GM18520 (cell line): ENCODE measurements around the gene ZNF549.
"Not testable (repeated sequence)": the region's sequence is repeated elsewhere in the genome, so short reads cannot be mapped to it uniquely, and the experiment has no call there.

Source experiments
- ATAC-seq: cut with Tn5 transposase; IDR thresholded peaks from one replicate; pipeline ENCODE4 v1.9.1; 2021; ENCODE audit not compliant: unreplicated experiment

ZNF549 gene

DNA sequence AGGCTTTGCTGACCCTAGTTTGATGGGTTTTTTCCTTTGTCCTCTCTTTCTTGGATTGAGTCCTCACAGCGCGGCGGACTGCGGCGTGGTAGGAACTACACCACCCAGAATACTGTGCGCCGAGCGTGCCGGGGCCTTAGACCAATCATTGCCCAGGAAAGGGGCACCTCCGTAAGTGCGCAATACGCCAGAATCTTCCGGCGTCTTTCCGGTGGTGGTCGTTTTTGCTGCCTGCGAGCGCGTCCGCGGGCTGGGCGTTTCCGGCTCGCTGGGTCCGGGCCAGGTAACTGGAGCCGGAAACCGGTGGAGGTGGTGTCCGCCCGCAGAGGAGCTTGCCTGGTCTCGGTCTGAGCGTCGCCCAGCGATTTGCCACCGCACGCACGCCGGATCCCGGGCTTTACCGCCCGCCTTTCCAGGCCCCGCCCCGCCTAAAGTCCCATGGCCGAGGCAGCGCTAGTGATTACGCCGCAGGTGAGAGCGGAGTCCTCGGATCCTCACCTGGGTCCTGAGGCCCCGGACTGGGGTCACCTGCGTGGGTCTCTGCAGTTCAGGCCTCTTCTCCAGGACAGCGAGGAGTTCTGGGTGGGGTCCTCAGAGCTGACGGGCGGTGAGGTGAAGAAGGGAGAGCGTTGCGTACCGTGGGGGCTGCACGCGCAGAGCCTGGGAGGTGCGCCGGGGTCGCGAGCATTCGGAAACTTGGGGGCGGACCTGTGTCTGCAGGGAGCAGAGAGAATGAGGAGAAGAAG is at the start of gene ZNF549:
TSS of gene ZNF549 (plus strand) at position 221 of the 746 bp plus-strand sequence. CDS start at position 439, 218 bp downstream.
- peak; percentile 84 for ATAC-seq

GRCh38 chr19:57487477-57488298 is 39.5 kb upstream of the ZNF549 start, which contains the start of gene ZNF419:
Gene ZNF419 (plus strand): TSS chr19:57487750. CDS start chr19:57487951, 201 bp downstream.
- peak; percentile 95 for ATAC-seq

DNA sequence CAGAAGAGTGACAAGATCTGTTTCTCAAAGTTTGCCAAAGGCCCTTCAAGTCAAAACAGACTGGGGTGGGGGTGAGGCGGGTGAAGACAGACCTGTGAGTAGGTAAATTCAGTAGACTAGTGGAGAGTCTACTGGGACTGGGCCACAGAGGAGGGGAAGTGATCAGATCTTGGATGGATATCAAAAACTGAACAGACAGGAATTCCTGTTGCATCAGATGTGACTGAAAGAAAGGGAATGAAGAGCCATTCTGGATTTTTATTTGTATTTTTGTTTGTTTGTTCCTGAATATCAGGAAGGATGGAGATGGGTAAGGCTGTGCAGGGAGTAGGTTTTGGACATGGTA is 38.9 kb upstream of the ZNF549 start:
- not testable (repeated sequence) for ATAC-seq

DNA sequence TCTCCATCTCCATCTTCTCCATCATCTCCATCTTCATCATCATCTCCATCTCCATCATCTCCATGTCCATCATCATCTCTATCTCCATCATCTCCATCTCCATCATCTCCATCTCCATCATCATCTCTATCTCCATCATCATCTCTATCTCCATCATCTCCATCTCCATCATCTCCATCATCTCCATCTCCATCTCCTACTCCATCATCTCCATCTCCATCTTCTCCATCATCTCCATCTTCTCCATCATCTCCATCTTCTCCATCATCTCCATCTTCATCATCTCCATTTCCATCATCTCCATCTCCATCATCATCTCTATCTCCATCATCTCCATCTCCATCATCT is 27.9 kb upstream of the ZNF549 start:
- not testable (repeated sequence) for ATAC-seq

GRCh38 chr19:57499680-57500395 is 27.3 kb upstream of the ZNF549 start, which contains the start of gene ZNF773:
Gene ZNF773 (plus strand): TSS chr19:57499938. CDS start chr19:57500081, 143 bp downstream.
- ATAC-seq: peak; percentile 99

GRCh38 chr19:57500400-57500799 is 26.8 kb upstream of the ZNF549 start:
- ATAC-seq: not testable (repeated sequence)

GRCh38 chr19:57506163-57506562 is 21.0 kb upstream of the ZNF549 start:
- no peak for ATAC-seq

DNA sequence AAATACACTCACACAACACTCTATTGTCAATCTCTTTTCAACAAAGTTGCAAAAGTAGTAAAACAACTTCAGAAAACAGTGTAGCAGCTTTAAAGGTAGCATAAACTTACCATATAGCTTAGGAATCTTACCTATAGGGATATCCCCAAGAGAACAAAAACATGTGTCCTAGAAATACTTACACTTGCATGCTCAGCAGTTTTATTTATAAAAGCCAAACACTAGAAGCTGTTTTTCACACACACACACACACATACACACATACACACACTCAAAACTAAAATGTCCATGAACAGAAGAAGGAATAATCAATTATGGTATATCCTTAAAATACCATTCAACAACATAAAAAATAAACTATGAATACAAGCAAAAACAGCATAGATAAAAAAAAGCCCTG is 15.7 kb upstream of the ZNF549 start:
- ATAC-seq: no peak

DNA sequence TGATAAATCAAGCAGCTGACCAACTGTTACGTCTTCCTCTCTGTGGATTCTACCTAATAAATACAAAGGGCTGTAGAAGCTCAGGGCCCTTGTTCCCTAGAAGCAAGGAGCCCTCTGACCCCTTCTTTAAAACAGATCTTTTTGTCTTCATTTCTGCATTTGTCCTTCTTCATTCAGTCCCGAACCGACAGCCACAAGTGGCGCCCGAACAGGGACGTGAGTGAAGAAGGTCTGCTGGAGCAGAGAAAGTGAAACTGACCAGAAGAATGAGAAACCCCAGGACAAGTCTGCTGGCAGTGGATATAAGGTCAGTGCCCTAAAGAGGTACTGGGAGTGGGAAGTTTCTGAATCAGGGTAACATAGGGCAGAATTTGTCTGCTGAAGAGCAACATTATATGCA is 14.3 kb upstream of the ZNF549 start:
- ATAC-seq: no peak

GRCh38 chr19:57515255-57515654 is 11.9 kb upstream of the ZNF549 start:
- ATAC-seq: no peak

GRCh38 chr19:57518021-57518420 is 9.1 kb upstream of the ZNF549 start:
- not testable (repeated sequence) for ATAC-seq

- no peak for ATAC-seq
Measured at GRCh38 chr19:57537953-57538547, 10.9 kb downstream of the ZNF549 start.

GRCh38 chr19:57546513-57546912 is 19.4 kb downstream of the ZNF549 start:
- no peak for ATAC-seq

DNA sequence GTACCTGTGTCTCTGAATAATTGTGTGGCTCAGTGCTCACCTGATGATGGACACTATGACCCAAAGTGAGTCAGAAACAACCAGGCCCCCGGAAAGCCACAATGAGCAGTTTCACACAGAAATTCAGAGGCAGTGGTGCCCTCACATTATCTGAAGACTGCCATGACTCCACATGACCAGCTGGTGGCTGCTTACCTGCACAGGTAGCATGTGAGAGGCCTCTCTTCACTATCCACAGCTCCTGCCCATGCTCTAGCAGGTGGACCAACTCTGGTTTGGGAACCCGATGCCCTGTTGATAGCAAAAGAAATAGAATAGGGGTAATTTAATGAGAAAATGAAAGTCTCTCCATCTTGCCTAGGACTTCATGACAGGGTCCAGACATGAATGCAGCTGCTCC is 25.3 kb downstream of the ZNF549 start:
- ATAC-seq: no peak

GRCh38 chr19:57557659-57558058 is 30.5 kb downstream of the ZNF549 start:
- ATAC-seq: no peak

DNA sequence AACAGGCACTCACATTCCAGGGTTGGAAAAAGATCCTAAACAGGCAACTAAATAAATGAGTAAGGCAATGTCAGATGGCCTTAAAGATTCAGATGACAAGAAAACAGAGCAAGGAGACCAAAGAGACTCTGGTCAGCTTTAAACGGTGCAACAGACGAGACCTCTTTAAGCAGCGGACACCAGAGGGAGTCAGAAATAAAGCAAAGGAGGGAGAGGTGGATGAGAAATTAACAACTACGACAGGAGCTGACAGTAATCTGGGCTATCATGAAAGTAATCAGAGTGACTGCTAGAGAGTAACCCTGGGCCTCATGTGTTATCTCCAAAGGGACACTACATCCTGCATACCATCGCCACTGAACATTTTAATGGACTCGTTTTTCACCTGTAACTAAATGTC is 31.4 kb downstream of the ZNF549 start:
- no peak for ATAC-seq

DNA sequence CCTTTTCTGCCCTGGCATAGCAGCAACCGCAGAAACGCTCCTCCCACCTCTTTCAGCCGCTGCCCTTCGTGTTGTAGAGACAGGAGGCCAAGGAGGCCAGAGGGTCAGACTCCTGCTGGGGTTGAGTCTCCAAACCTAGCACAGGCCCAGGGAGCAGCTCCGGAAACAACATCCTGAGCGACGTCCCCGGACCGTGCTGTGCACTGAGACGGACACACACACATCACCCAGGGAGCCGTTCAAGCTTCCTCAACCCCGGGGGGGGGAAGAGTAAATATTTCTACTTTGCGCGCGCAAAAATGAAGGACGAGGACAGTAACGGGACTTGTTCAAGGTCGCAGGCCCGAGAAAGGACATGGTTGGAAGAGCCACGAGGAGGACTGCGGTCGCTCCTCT is 31.9 kb downstream of the ZNF549 start:
- ATAC-seq: no peak

- peak; percentile 90 for ATAC-seq
Measured at GRCh38 chr19:57559404-57560025, 32.4 kb downstream of the ZNF549 start, which contains the start of gene ZNF550. Gene ZNF550 (minus strand): TSS chr19:57559863. CDS start chr19:57559682, 181 bp downstream.

- ATAC-seq: no peak
Measured at GRCh38 chr19:57560049-57560491, 32.9 kb downstream of the ZNF549 start.

GRCh38 chr19:57563547-57563946 is 36.4 kb downstream of the ZNF549 start:
- ATAC-seq: no peak
